Trophoblast cell (in vitro differentiated cells and primary cell): ENCODE measurements around the gene SGPP2.

ENCODE experiments used
- DNase-seq, 2 donors: peaks; one replicate each; pipeline ENCODE4 v3.0.0-alpha.2; 2016
- H2AFZ ChIP-seq: 2 replicates; pipeline ENCODE4 v1.6.1; 2013; ENCODE audit warnings: low read length, moderate library complexity, mild to moderate bottlenecking; ENCODE audit not compliant: insufficient read depth, poor library complexity
- H2AK5ac ChIP-seq: 2 replicates; pipeline ENCODE4 v1.6.1; 2013; ENCODE audit warnings: mild to moderate bottlenecking, low read length
- H2BK120ac ChIP-seq: 2 replicates; pipeline ENCODE4 v1.6.1; 2013; ENCODE audit warnings: low read length, mild to moderate bottlenecking, moderate library complexity; ENCODE audit not compliant: insufficient read depth, poor library complexity
- H2BK12ac ChIP-seq: 2 replicates; pipeline ENCODE4 v1.6.1; 2013; ENCODE audit warnings: mild to moderate bottlenecking, low read length, moderate library complexity
- H2BK5ac ChIP-seq: 2 replicates; pipeline ENCODE4 v1.6.1; 2013; ENCODE audit warnings: low read length, low read depth, moderate library complexity, mild to moderate bottlenecking; ENCODE audit not compliant: poor library complexity
- H3K14ac ChIP-seq: 2 replicates; pipeline ENCODE4 v1.6.1; 2013; ENCODE audit warnings: mild to moderate bottlenecking, low read length
- H3K18ac ChIP-seq: 2 replicates; pipeline ENCODE4 v1.6.1; 2013; ENCODE audit warnings: mild to moderate bottlenecking, low read length
- H3K23ac ChIP-seq: 2 replicates; pipeline ENCODE4 v1.6.1; 2013; ENCODE audit warnings: low read length
- H3K27ac ChIP-seq: 2 replicates; pipeline ENCODE4 v1.5.1; 2013; ENCODE audit warnings: low read depth, mild to moderate bottlenecking, inconsistent platforms, low read length, moderate library complexity
- H3K27me3 ChIP-seq: 2 replicates; pipeline ENCODE4 v1.6.1; 2013; ENCODE audit warnings: inconsistent platforms, mild to moderate bottlenecking, low read length, moderate library complexity; ENCODE audit not compliant: insufficient read depth
- H3K36me3 ChIP-seq, 2 experiments: 1 replicate in 1 of 2; 2 replicates in 1 of 2; pipeline ENCODE4 v1.6.1; 2013; ENCODE audit warnings: low read length in 2 of 2, mild to moderate bottlenecking in 2 of 2, moderate library complexity in 1 of 2; ENCODE audit not compliant: insufficient read depth in 2 of 2, control insufficient read depth in 1 of 2
- H3K4ac ChIP-seq: 2 replicates; pipeline ENCODE4 v1.6.1; 2013; ENCODE audit warnings: low read depth, mild to moderate bottlenecking, low read length, moderate library complexity
- H3K4me1 ChIP-seq, 2 experiments: 1 replicate in 1 of 2; 2 replicates in 1 of 2; pipeline ENCODE4 v1.6.1; 2013; ENCODE audit warnings: low read length in 2 of 2, mild to moderate bottlenecking in 2 of 2, moderate library complexity in 1 of 2; ENCODE audit not compliant: insufficient read depth in 2 of 2, control insufficient read depth in 1 of 2
- H3K4me2 ChIP-seq: 2 replicates; pipeline ENCODE4 v1.6.1; 2013; ENCODE audit warnings: inconsistent platforms, mild to moderate bottlenecking, low read length, moderate library complexity
- H3K4me3 ChIP-seq: 2 replicates; pipeline ENCODE4 v1.5.1; 2013; ENCODE audit warnings: mild to moderate bottlenecking, low read depth, low read length, inconsistent platforms
- H3K79me1 ChIP-seq: one replicate; pipeline ENCODE4 v1.6.1; 2013; ENCODE audit warnings: low read length
- H3K79me2 ChIP-seq: 2 replicates; pipeline ENCODE4 v1.6.1; 2013; ENCODE audit warnings: low read length, mild to moderate bottlenecking; ENCODE audit not compliant: control insufficient read depth, insufficient read depth, poor library complexity
- H3K9ac ChIP-seq: 2 replicates; pipeline ENCODE4 v1.6.1; 2013; ENCODE audit warnings: mild to moderate bottlenecking, low read length
- H3K9me3 ChIP-seq: 2 replicates; pipeline ENCODE4 v1.6.1; 2013; ENCODE audit warnings: low read depth, mild to moderate bottlenecking, control low read depth, inconsistent platforms, low read length; ENCODE audit not compliant: insufficient read depth
- H4K12ac ChIP-seq: 2 replicates; pipeline ENCODE4 v1.6.1; 2013; ENCODE audit warnings: low read depth, mild to moderate bottlenecking, low read length, moderate library complexity
- H4K8ac ChIP-seq: 2 replicates; pipeline ENCODE4 v1.6.1; 2013; ENCODE audit warnings: low read depth, mild to moderate bottlenecking, low read length, moderate library complexity
- H4K91ac ChIP-seq: one replicate; pipeline ENCODE4 v1.6.1; 2013; ENCODE audit warnings: low read depth, mild to moderate bottlenecking, low read length, moderate library complexity
- WGBS: extraction: QIAGEN DNeasy Blood & Tissue Kit; methylation state at CpG from one replicate; pipeline ENCODE4 v1.1.7; 2013; ENCODE audit warnings: missing lambda C conversion rate; ENCODE audit not compliant: insufficient read length, insufficient coverage; ENCODE audit errors: extremely low coverage; 5-methylcytosine and 5-hydroxymethylcytosine counted together

The SGPP2 gene

DNA sequence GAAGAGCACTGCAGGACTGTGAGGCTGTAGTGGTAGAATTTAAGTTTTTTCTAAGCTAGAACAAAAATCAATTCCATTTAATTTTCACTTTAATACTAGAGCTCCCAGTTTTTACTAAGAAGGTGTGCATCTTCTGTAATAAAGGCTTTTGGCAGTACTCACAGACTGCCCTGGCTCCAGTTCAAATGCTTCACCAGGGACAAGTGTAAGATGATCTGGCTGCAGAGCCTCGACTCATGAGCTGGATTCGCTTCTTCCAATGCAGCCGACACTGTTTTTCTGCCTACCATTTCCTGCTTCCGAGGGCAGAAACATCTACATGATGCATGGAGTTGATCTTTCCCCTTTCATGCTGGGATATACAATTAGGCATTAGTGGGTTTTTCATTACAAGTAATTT, 144.5 kb downstream of the SGPP2 start:
- Histone ChIP-seq H2BK120ac (no peak overlapping the region), H3K4me1 (peaks cover 0 to 5% of the 10 kb centered on the region in 2 experiments), H2AFZ (no peak overlapping the region), H3K9me3 (no peaks in the 10 kb centered on the region), H4K8ac (no peak overlapping the region), H3K4me2 (no peak overlapping the region), H2BK5ac (no peak overlapping the region), H4K91ac (no peak overlapping the region), H2BK12ac (no peak overlapping the region), H3K27ac (no peak overlapping the region), H3K36me3 (peaks cover 0 to 9% of the 10 kb centered on the region in 2 experiments), H4K12ac (no peak overlapping the region), H3K14ac (no peak overlapping the region), H2AK5ac (no peak overlapping the region), H3K9ac (no peak overlapping the region), H3K79me1 (no peaks in the 10 kb centered on the region), H3K27me3 (no peaks in the 10 kb centered on the region), H3K79me2 (no peaks in the 10 kb centered on the region), H3K4ac (no peak overlapping the region), H3K23ac (no peak overlapping the region), H3K18ac (no peak overlapping the region), H3K4me3 (no peak overlapping the region)
- WGBS, result no CpG with 5 or more reads among the region's 4 CpGs
- no peak for DNase-seq

DNA sequence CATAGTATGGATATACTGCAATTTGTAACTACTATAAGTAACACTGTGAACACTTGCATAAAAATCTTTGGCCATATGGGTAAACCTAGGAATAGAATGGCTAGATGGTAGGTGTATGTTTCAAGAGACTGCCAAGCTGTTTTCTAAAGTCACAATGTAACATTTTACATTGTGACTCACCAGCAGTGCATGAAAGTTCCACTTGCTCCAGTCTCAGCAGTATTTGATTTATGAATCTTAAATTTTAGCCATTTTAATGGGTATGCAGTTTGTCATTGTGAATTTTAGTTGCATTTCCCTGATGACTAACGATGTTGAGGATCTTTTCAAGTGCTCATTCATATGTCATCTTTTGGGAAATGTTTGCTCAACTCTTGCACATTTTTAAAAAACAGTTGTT, 145.5 kb downstream of the SGPP2 start:
- no peak overlapping the region for H3K23ac ChIP-seq
- no peak overlapping the region for H2AFZ ChIP-seq
- no peak for DNase-seq
- H3K27me3 ChIP-seq, result no peaks in the 10 kb centered on the region
- no peak overlapping the region for H4K12ac ChIP-seq
- H3K9ac ChIP-seq, result no peak overlapping the region
- H2AK5ac ChIP-seq, result no peak overlapping the region
- peaks cover 0 to 5% of the 10 kb centered on the region in 2 experiments for H3K4me1 ChIP-seq
- H3K18ac ChIP-seq, result no peak overlapping the region
- no peak overlapping the region for H2BK12ac ChIP-seq
- H3K36me3 ChIP-seq, result peaks cover 0 to 8% of the 10 kb centered on the region in 2 experiments
- no peak overlapping the region for H3K4me3 ChIP-seq
- no peaks in the 10 kb centered on the region for H3K9me3 ChIP-seq
- no peak overlapping the region for H3K4me2 ChIP-seq
- H2BK120ac ChIP-seq, result no peak overlapping the region
- no peak overlapping the region for H4K8ac ChIP-seq
- no peaks in the 10 kb centered on the region for H3K79me1 ChIP-seq
- H3K14ac ChIP-seq, result no peak overlapping the region
- no peak overlapping the region for H3K4ac ChIP-seq
- H3K27ac ChIP-seq, result no peak overlapping the region
- H3K79me2 ChIP-seq, result no peaks in the 10 kb centered on the region
- H2BK5ac ChIP-seq, result no peak overlapping the region
- no peak overlapping the region for H4K91ac ChIP-seq
- no CpG with 5 or more reads among the region's 1 CpG for WGBS

DNA sequence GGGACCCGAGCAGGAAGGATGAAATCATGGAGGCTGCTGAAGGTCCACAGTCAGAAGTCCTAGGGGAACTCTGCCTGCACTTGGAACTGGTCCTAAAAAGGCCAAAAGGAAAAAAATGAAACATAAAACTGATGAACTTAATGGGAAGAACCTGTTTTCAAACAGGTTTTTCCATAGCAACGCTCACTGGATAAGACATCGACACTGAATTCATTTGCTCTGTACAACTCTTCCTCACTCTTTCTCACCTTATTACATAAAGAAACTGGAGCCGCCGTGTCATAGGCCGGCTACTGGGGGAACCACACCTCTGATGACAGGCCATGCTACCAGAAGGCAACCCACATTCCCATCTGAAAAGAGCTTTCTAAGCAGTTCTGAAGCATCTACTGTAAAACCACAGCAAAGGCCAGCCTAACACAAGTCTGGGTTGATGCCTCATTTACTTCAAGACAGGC, 147.9 kb downstream of the SGPP2 start:
- Histone ChIP-seq H4K91ac (no peak overlapping the region), H4K12ac (no peak overlapping the region)

DNA sequence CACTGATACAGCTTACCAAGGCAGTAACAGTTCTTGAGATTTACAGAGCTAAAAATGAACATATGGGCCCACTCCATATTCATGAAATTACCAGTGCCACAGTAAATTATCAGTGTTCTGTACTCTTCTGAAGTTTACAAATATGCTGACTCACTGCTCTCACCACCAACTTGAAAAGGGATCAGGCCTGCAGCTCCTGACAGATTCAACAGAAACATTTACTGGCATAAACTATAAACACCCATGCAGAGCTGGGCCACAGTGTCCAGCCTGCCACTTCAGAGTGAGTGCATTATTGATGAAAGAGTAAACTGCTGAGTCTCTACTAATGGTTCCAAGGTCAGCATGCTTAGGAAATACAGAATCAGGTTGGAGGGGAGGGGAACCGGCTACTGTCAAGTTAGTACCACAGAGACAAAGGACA, 148.4 kb downstream of the SGPP2 start:
- no peaks in the 10 kb centered on the region for H3K27me3 ChIP-seq
- H3K27ac ChIP-seq, result no peak overlapping the region
- H3K4ac ChIP-seq, result no peak overlapping the region
- no peaks in the 10 kb centered on the region for H3K79me2 ChIP-seq
- no peak overlapping the region for H4K8ac ChIP-seq
- DNase-seq, result no peak
- H3K4me1 ChIP-seq, result peaks cover 0 to 5% of the 10 kb centered on the region in 2 experiments
- H3K79me1 ChIP-seq, result no peaks in the 10 kb centered on the region
- H2AFZ ChIP-seq, result no peak overlapping the region
- H3K14ac ChIP-seq, result no peak overlapping the region
- H2AK5ac ChIP-seq, result no peak overlapping the region
- peaks cover 0 to 6% of the 10 kb centered on the region in 2 experiments for H3K36me3 ChIP-seq
- H2BK12ac ChIP-seq, result no peak overlapping the region
- no peak overlapping the region for H4K91ac ChIP-seq
- no peak overlapping the region for H3K4me3 ChIP-seq
- WGBS, result no CpG with 5 or more reads among the region's 1 CpG
- no peak overlapping the region for H3K4me2 ChIP-seq
- H2BK120ac ChIP-seq, result no peak overlapping the region
- H2BK5ac ChIP-seq, result no peak overlapping the region
- H3K23ac ChIP-seq, result no peak overlapping the region
- no peak overlapping the region for H4K12ac ChIP-seq
- no peak overlapping the region for H3K9ac ChIP-seq
- H3K9me3 ChIP-seq, result no peaks in the 10 kb centered on the region
- H3K18ac ChIP-seq, result no peak overlapping the region

More for the DNA sequence above, 147.9 kb downstream of the SGPP2 start:
- H3K9me3 ChIP-seq, result no peaks in the 10 kb centered on the region
- no peak overlapping the region for H2AK5ac ChIP-seq
- no peak overlapping the region for H4K8ac ChIP-seq
- no peaks in the 10 kb centered on the region for H3K79me2 ChIP-seq
- no peak overlapping the region for H2BK12ac ChIP-seq
- no peak overlapping the region for H3K4ac ChIP-seq
- no peak overlapping the region for H2BK120ac ChIP-seq
- no peaks in the 10 kb centered on the region for H3K79me1 ChIP-seq
- H3K4me3 ChIP-seq, result no peak overlapping the region
- H3K23ac ChIP-seq, result no peak overlapping the region
- H3K27me3 ChIP-seq, result no peaks in the 10 kb centered on the region
- WGBS, result no CpG with 5 or more reads among the region's 6 CpGs
- no peak overlapping the region for H3K4me2 ChIP-seq
- H3K4me1 ChIP-seq, result peaks cover 0 to 5% of the 10 kb centered on the region in 2 experiments
- no peak overlapping the region for H3K9ac ChIP-seq
- peaks cover 0 to 6% of the 10 kb centered on the region in 2 experiments for H3K36me3 ChIP-seq
- no peak overlapping the region for H2AFZ ChIP-seq
- H3K27ac ChIP-seq, result no peak overlapping the region
- H3K14ac ChIP-seq, result no peak overlapping the region
- DNase-seq, result no peak
- H2BK5ac ChIP-seq, result no peak overlapping the region
- no peak overlapping the region for H3K18ac ChIP-seq
